CD4-positive, alpha-beta T cell treated with Interferon alpha-2 for 1 hour (primary cell): ENCODE measurements around the gene STAM2.

Experiments
- DNase-seq, 2 donors: peaks; one replicate each; pipeline ENCODE4 v3.0.0-alpha.2; 2020 to 2022

The STAM2 gene

DNA sequence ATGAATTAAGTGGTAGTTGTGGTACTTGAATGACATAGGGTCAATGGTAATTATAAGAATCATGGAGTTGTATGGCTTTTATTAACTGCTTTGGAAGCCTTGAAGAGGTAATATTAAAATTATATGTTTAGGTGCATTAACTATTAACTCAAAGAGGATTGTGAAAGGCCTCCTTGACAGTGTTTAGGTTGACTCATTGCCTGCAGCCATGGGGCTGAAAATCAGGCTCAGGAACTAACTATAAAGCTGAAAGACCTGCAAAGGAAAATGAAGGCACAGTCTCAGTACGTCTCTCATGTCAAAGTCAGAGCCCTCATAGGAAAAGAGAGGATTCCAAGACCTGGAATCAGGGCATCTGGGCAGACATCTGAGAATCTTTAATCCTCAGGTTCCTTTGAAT is 107.7 kb downstream of the STAM2 start:
- DNase-seq, result no peak
